Smooth muscle cell (in vitro differentiated cells): ENCODE data around the gene NDRG2. TPM values are rescaled to one million over a fixed set of nuclear protein-coding genes. Genes with fewer than 3 reads are reported as not detected.
A peak's percentile ranks its signal among the peaks of the same experiment; 100 is the strongest.
"Not testable (repeated sequence)": the region's sequence is repeated elsewhere in the genome, so short reads cannot be mapped to it uniquely, and the experiment has no call there.

Source experiments
- DNase-seq: peaks from one replicate; lab custom pipeline; 2025; ENCODE audit not compliant: unreplicated experiment; lab: John Stamatoyannopoulos, UW
- H2AFZ ChIP-seq: fragments of 200-600 bp; sonication (generic); 2 replicates; pipeline ENCODE4 v1.6.0; 2016; ENCODE audit warnings: antibody characterized with exemption, low read depth, mild to moderate bottlenecking
- H3F3A ChIP-seq: fragments of 200-600 bp; sonication (generic); 2 replicates; pipeline ENCODE4 v1.6.0; 2017; ENCODE audit warnings: antibody characterized with exemption, low read depth
- H3K27ac ChIP-seq: fragments of 200-600 bp; sonication (generic); 2 replicates; pipeline ENCODE4 v1.5.1; 2016; ENCODE audit warnings: low read depth, mild to moderate bottlenecking
- H3K27me3 ChIP-seq: fragments of 200-600 bp; sonication (generic); 2 replicates; pipeline ENCODE4 v1.6.1; 2016; ENCODE audit warnings: low read depth, mild to moderate bottlenecking
- H3K36me3 ChIP-seq: fragments of 200-600 bp; sonication (generic); 2 replicates; pipeline ENCODE4 v1.5.1; 2016; ENCODE audit warnings: low read depth
- H3K4me1 ChIP-seq: fragments of 200-600 bp; sonication (generic); 2 replicates; pipeline ENCODE4 v1.5.1; 2016; ENCODE audit warnings: low read depth
- H3K4me2 ChIP-seq: fragments of 200-600 bp; sonication (generic); 2 replicates; pipeline ENCODE4 v1.6.0; 2016; ENCODE audit warnings: mild to moderate bottlenecking
- H3K4me3 ChIP-seq: fragments of 200-600 bp; sonication (generic); 2 replicates; pipeline ENCODE4 v1.5.1; 2016; ENCODE audit warnings: mild to moderate bottlenecking
- H3K79me2 ChIP-seq: fragments of 200-600 bp; sonication (generic); 2 replicates; pipeline ENCODE4 v1.6.0; 2016; ENCODE audit warnings: low read depth, mild to moderate bottlenecking
- H3K9ac ChIP-seq: fragments of 200-600 bp; sonication (generic); 2 replicates; pipeline ENCODE4 v1.6.0; 2016; ENCODE audit warnings: low read depth
- H3K9me3 ChIP-seq: fragments of 200-600 bp; sonication (generic); replicated peaks from 2 replicates; pipeline ENCODE4 v1.5.1; 2016; ENCODE audit warnings: low read depth
- H4K20me1 ChIP-seq: fragments of 200-600 bp; sonication (generic); 2 replicates; pipeline ENCODE4 v1.6.0; 2016; ENCODE audit warnings: low read depth
- WGBS: methylation state at CpG from one replicate; pipeline ENCODE4 v1.1.7; 2016; ENCODE audit warnings: low lambda C conversion rate; 5-methylcytosine and 5-hydroxymethylcytosine counted together
- polyA plus RNA-seq: library from polyadenylated mRNA; unstranded; fragments of >200 nt; fragmentation: Nextera tagmentation; extraction: Ambion mirVana; gene quantifications from 2 replicates; pipeline ENCODE4 v1.2.1, GENCODE V29; 2016
- total RNA-seq: library from RNA; depleted of rRNA; stranded (reverse); fragments of >200 nt; gene quantifications from 2 replicates; pipeline ENCODE4 v1.2.3, GENCODE V29; 2014
- TF ChIP-seq, protein P1 (sequence below): fragments of 200-600 bp; sonication (generic); IDR thresholded peaks from 2 replicates; pipeline ENCODE4 v1.5.1; 2017; ENCODE audit warnings: borderline replicate concordance, mild to moderate bottlenecking, antibody characterized with exemption; ENCODE audit not compliant: insufficient read depth, poor library complexity, severe bottlenecking

The NDRG2 gene
- total and polyA plus RNA-seq, 2 experiments from 2014 or later = 31.1 to 48.4 TPM

DNA sequence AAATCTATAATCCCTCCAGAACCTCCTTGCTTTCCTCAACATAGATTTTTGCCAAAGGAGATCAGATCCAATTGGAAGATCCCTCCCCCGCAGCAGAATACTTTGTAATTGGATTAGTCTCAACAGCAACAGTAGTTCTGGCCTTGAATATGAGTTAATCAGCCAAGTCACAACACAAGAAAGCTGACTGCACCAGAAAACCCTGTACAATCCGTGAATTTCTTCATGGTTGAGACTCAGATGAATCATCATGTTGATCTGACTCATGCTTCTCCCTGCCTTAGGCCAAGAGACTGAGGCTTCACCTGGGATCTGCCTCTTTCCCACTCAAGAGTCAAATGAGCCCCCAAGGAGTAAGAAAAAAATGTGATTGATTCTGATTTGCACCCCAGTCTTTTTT lies 38.0 kb downstream of the NDRG2 start:
- TF ChIP-seq, protein P1, sequence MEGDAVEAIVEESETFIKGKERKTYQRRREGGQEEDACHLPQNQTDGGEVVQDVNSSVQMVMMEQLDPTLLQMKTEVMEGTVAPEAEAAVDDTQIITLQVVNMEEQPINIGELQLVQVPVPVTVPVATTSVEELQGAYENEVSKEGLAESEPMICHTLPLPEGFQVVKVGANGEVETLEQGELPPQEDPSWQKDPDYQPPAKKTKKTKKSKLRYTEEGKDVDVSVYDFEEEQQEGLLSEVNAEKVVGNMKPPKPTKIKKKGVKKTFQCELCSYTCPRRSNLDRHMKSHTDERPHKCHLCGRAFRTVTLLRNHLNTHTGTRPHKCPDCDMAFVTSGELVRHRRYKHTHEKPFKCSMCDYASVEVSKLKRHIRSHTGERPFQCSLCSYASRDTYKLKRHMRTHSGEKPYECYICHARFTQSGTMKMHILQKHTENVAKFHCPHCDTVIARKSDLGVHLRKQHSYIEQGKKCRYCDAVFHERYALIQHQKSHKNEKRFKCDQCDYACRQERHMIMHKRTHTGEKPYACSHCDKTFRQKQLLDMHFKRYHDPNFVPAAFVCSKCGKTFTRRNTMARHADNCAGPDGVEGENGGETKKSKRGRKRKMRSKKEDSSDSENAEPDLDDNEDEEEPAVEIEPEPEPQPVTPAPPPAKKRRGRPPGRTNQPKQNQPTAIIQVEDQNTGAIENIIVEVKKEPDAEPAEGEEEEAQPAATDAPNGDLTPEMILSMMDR = no peak
- 17% methylated on average over 2 of the region's 2 CpGs for WGBS
- Histone ChIP-seq H3K27me3 (no peaks in the 10 kb centered on the region), H3K36me3 (no peaks in the 10 kb centered on the region), H3K9me3 (no peaks in the 10 kb centered on the region), H3F3A (peaks cover 16% of the 10 kb centered on the region), H3K4me3 (no peak overlapping the region), H2AFZ (no peak overlapping the region), H3K4me1 (peaks cover 19% of the 10 kb centered on the region), H3K9ac (no peak overlapping the region), H3K27ac (peak overlapping the region; percentile 90), H3K4me2 (peak overlapping the region; percentile 59), H4K20me1 (no peaks in the 10 kb centered on the region), H3K79me2 (peaks cover 18% of the 10 kb centered on the region)
- no peak for DNase-seq

DNA sequence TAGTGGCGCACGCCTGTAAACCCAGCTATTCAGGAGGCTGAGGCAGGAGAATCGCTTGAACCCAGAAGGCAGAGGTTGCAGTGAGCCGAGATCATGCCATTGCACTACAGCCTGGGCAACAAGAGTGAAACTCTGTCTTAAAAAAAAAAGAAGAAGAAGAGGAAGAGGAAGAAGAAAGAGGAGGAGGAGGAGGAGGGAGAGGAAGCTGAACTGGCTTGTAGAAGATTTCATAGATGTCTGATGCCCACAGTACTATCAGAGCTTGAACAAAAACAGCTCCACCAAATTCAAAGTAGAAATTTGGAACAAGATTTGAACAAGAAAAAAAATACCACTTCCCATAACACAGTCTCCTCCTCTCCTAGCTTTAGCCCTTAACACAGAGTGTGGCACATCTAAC lies 39.2 kb downstream of the NDRG2 start:
- not testable (repeated sequence) for H3K27ac ChIP-seq
- WGBS = 95% methylated on average over 4 of the region's 4 CpGs

DNA sequence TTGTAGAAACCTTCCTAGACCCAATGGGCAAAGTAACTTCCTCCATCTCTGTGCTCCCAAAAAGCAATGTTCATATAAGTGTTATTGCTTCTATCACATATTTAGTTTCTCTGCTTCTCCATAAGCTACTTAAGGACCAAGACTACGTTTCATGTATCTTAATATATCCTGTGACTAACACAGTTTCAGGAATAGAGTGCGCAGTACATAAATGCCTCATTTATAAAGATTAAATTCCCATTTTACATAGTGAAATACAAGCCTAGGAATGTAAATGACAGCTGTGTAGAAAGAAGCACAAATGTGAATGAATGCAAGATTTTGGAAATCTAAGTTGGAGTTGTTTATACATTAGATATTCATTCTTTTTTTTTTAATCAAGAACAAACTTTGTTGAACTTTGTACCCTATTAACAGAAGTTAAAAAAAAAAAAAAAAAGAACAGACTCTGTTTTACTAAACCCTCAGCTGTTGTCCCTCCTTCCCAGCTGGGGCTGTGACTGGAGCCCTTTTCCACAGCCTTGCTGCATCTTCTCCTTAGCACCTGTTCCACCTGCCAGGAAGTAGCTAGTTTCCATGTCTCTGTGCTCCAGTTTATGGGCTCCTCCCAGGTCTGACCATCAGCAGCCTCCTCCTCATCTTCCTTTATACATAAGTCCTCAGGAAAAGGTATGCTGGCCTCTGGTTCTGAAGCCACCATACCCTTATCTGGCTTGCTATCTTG lies 42.1 kb downstream of the NDRG2 start:
- Histone ChIP-seq H3F3A (peaks cover 11% of the 10 kb centered on the region), H3K27me3 (no peaks in the 10 kb centered on the region), H3K4me2 (no peak overlapping the region), H3K4me1 (no peaks in the 10 kb centered on the region), H3K36me3 (no peaks in the 10 kb centered on the region), H3K9me3 (no peaks in the 10 kb centered on the region), H3K27ac (no peak overlapping the region), H4K20me1 (no peaks in the 10 kb centered on the region), H2AFZ (no peak overlapping the region), H3K4me3 (no peak overlapping the region), H3K79me2 (no peaks in the 10 kb centered on the region), H3K9ac (no peak overlapping the region)
- 98% methylated on average over 2 of the region's 2 CpGs for WGBS
- TF ChIP-seq, protein P1 = no peak
- DNase-seq = no peak

More for the DNA sequence above, 39.2 kb downstream of the NDRG2 start:
- peaks cover 16% of the 10 kb centered on the region for H3F3A ChIP-seq
- not testable (repeated sequence) for H4K20me1 ChIP-seq, H3K9me3 ChIP-seq, H3K9ac ChIP-seq, H3K4me2 ChIP-seq, H3K4me1 ChIP-seq, H3K4me3 ChIP-seq, H3K36me3 ChIP-seq, H3K79me2 ChIP-seq, H3K27me3 ChIP-seq, H2AFZ ChIP-seq, DNase-seq

DNA sequence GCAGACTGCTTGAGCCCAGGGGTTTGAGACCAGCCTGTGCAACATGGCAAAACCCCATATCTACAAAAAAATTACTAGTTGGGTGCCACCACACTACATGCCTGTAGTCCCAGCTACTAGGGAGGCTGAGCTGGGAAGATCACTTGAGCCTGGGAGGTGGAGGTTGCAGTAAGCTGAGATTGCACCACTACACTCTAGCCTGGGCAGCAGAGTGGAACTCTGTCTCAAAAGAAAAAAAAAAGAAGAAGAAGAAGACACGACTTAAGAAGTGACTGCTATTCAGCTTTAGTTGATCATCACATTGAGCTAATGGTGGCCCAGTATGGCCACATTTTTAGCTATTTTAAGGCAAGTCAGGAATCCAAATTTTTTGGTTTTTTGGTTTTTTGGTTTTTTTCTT lies 44.0 kb downstream of the NDRG2 start:
- Histone ChIP-seq H3K4me1 (no peaks in the 10 kb centered on the region), H3K79me2 (no peaks in the 10 kb centered on the region), H3K27ac (no peak overlapping the region), H3K27me3 (no peaks in the 10 kb centered on the region), H3K9me3 (no peaks in the 10 kb centered on the region), H3K4me2 (no peak overlapping the region), H2AFZ (no peak overlapping the region), H3F3A (peaks cover 3% of the 10 kb centered on the region), H3K36me3 (no peaks in the 10 kb centered on the region), H3K9ac (no peak overlapping the region), H4K20me1 (no peaks in the 10 kb centered on the region), H3K4me3 (no peak overlapping the region)
- TF ChIP-seq, protein P1 = no peak
- WGBS = 78% methylated on average over 1 of the region's 1 CpG
- no peak for DNase-seq
